GM12891 (cell line): Measurements from ENCODE around the gene LYVE1.

Source experiments
- POLR2A ChIP-seq: IDR thresholded peaks from 2 replicates; pipeline ENCODE4 v1.6.1; 2011; ENCODE audit warnings: low read depth, low read length, control low read depth
- POLR2AphosphoS5 ChIP-seq: IDR thresholded peaks from 2 replicates; pipeline ENCODE4 v1.6.1; 2011; ENCODE audit warnings: low read depth, low read length, control low read depth
- POU2F2 ChIP-seq: IDR thresholded peaks from 2 replicates; pipeline ENCODE4 v1.6.1; 2011; ENCODE audit warnings: low read depth, mild to moderate bottlenecking, control low read depth, low read length, moderate library complexity

GRCh38 chr11:10579700-10580099 is 11.2 kb upstream of the LYVE1 start:
- TF ChIP-seq POLR2A: no peak
- no peak for TF ChIP-seq POLR2AphosphoS5
- TF ChIP-seq POU2F2: no peak
